Measurements from ENCODE around the gene CPE. TPM values are rescaled to one million over a fixed set of nuclear protein-coding genes. Genes with fewer than 3 reads are reported as not detected.

The CPE gene
- total and polyA plus RNA-seq, 2 of the 4 experiments (the other 2 are of a cell fraction) = 3.6 to 13.5 TPM

DNA sequence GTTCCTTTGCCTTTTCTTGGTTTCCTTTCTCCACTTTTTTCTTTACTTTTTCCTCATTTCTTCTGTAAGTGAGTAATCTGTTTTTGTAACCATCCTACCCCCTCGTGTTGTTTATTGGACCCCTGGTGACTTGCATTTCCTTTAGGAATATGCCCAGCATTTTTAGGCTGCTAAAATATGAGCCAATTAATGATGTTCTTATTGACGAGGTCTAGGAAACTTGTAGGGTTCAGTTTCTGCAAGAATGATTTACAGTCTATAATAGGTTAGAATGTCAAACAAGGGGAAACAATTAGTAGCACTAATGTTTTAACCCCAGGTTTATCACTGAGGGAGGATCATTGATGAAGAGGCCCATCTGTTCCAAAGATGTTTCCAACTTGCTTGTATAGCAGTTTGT lies 79.0 kb downstream of the CPE start:
- Histone ChIP-seq H2BK15ac (ENCODE audit: low read depth, low read length) (no peak overlapping the region), H3K14ac (replicated peaks; ENCODE audit: low read depth, low read length) (no peak overlapping the region), H3K27me3 (ENCODE audit: control insufficient read depth, insufficient read depth, low read length) (no peaks in the 10 kb centered on the region), H3K4ac (ENCODE audit: low read depth, low read length) (no peak overlapping the region), H2AFZ (replicated peaks; ENCODE audit: low read length, poor library complexity) (no peak overlapping the region), H4K91ac (ENCODE audit: insufficient read depth, low read depth, low read length) (no peak overlapping the region), H3K9me3 (ENCODE audit: control insufficient read depth, insufficient read depth, low read length) (no peaks in the 10 kb centered on the region), H3K4me3 (ENCODE audit: insufficient read depth, low read depth, low read length) (no peak overlapping the region), H2BK120ac (ENCODE audit: low read depth, low read length) (no peak overlapping the region), H3K4me2 (ENCODE audit: low read depth, low read length) (no peak overlapping the region), H2BK5ac (ENCODE audit: low read depth, low read length, poor library complexity, severe bottlenecking) (no peak overlapping the region), H2BK20ac (ENCODE audit: low read depth, low read length) (no peak overlapping the region), H3K79me1 (ENCODE audit: low read depth in 1 of 2, low read length in 2 of 2) (no peaks in the 10 kb centered on the region), H4K8ac (ENCODE audit: low read depth in 2 of 2, low read length in 2 of 2) (no peak overlapping the region), H2AK9ac (replicated peaks; ENCODE audit: low read depth, low read length, poor library complexity) (no peak overlapping the region), H3K36me3 (ENCODE audit: control insufficient read depth, insufficient read depth, low read length) (no peaks in the 10 kb centered on the region), H4K5ac (ENCODE audit: low read depth, low read length) (no peak overlapping the region), H3K23ac (ENCODE audit: low read depth, low read length) (no peak overlapping the region), H3K56ac (ENCODE audit: extremely low read depth, insufficient read depth, low read length) (no peak overlapping the region), H3K9me1 (ENCODE audit: insufficient read depth, low read length) (no peaks in the 10 kb centered on the region), H2AK5ac (ENCODE audit: low read depth, low read length) (no peak overlapping the region), H3K4me1 (ENCODE audit: control insufficient read depth, insufficient read depth, low read length) (no peaks in the 10 kb centered on the region; the same call in 1 of the 2 replicates), H3K18ac (ENCODE audit: low read depth, low read length) (no peak overlapping the region), H3K9ac (ENCODE audit: low read depth, low read length) (no peak overlapping the region), H4K20me1 (ENCODE audit: insufficient read depth, low read length) (no peaks in the 10 kb centered on the region), H3K27ac (ENCODE audit: insufficient read depth, low read length) (no peak overlapping the region)
- no peak for DNase-seq
- intact Hi-C loops (cut with micrococcal nuclease) = no loop called here
- whole genome bisulfite sequencing, 2 experiments (ENCODE audit: extremely low coverage in 2 of 2, insufficient read length in 1 of 2) = no CpG with 5 or more reads among the region's 2 CpGs
- dilution Hi-C loops (cut with HindIII; ENCODE audit: low sequenced_read_pairs, unreplicated experiment) = loop anchor here (25.0 kb wide), 1 partner anchor 320 kb away; no protein-coding TSS in a partner anchor
- BruUV-seq (replicated peaks) = no TSS peak
- CTCF ChIA-PET = no interaction called here
- in situ Hi-C loops (cut with MboI; ENCODE audit: low sequenced_read_pairs) = no loop called here
- ATAC-seq (ENCODE audit: low read depth) = no peak
- POLR2A ChIA-PET (ENCODE audit: unreplicated experiment) = no interaction called here
- no peak for TF ChIP-seq MXI1 (IDR thresholded peaks at IDR 0.05; ENCODE audit: borderline replicate concordance, low read depth, low read length)
- no peak for TF ChIP-seq BHLHE40 (IDR thresholded peaks at IDR 0.05; ENCODE audit: low read depth, low read length)
- no peak for TF ChIP-seq MAZ (IDR thresholded peaks at IDR 0.05; ENCODE audit: borderline replicate concordance, low read depth, low read length)
- TF ChIP-seq CHD1 (IDR thresholded peaks at IDR 0.05; ENCODE audit: low read depth, low read length) = no peak
- TF ChIP-seq, protein P1, sequence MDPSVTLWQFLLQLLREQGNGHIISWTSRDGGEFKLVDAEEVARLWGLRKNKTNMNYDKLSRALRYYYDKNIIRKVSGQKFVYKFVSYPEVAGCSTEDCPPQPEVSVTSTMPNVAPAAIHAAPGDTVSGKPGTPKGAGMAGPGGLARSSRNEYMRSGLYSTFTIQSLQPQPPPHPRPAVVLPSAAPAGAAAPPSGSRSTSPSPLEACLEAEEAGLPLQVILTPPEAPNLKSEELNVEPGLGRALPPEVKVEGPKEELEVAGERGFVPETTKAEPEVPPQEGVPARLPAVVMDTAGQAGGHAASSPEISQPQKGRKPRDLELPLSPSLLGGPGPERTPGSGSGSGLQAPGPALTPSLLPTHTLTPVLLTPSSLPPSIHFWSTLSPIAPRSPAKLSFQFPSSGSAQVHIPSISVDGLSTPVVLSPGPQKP (IDR thresholded peaks at IDR 0.05; ENCODE audit: borderline replicate concordance, low read depth, low read length) = no peak
- TF ChIP-seq, protein P2, sequence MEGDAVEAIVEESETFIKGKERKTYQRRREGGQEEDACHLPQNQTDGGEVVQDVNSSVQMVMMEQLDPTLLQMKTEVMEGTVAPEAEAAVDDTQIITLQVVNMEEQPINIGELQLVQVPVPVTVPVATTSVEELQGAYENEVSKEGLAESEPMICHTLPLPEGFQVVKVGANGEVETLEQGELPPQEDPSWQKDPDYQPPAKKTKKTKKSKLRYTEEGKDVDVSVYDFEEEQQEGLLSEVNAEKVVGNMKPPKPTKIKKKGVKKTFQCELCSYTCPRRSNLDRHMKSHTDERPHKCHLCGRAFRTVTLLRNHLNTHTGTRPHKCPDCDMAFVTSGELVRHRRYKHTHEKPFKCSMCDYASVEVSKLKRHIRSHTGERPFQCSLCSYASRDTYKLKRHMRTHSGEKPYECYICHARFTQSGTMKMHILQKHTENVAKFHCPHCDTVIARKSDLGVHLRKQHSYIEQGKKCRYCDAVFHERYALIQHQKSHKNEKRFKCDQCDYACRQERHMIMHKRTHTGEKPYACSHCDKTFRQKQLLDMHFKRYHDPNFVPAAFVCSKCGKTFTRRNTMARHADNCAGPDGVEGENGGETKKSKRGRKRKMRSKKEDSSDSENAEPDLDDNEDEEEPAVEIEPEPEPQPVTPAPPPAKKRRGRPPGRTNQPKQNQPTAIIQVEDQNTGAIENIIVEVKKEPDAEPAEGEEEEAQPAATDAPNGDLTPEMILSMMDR (conservative IDR thresholded peaks at IDR 0.05; ENCODE audit: low read depth, low read length) = no peak
- no peak for TF ChIP-seq POLR2A (IDR thresholded peaks at IDR 0.05; ENCODE audit: low read depth, low read length)
- no peak for TF ChIP-seq RFX5 (IDR thresholded peaks at IDR 0.05; ENCODE audit: low read depth, low read length)
- TF ChIP-seq RAD21 (IDR thresholded peaks at IDR 0.05; ENCODE audit: low read length) = no peak
- TF ChIP-seq, protein P3, sequence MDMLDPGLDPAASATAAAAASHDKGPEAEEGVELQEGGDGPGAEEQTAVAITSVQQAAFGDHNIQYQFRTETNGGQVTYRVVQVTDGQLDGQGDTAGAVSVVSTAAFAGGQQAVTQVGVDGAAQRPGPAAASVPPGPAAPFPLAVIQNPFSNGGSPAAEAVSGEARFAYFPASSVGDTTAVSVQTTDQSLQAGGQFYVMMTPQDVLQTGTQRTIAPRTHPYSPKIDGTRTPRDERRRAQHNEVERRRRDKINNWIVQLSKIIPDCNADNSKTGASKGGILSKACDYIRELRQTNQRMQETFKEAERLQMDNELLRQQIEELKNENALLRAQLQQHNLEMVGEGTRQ (IDR thresholded peaks at IDR 0.05; ENCODE audit: low read depth, low read length) = no peak
- TF ChIP-seq SMC3 (IDR thresholded peaks at IDR 0.05; ENCODE audit: low read depth, low read length) = no peak
- TF ChIP-seq MAFK (IDR thresholded peaks at IDR 0.05; ENCODE audit: low read depth, low read length) = no peak
- no peak for TF ChIP-seq CEBPB (IDR thresholded peaks at IDR 0.05; ENCODE audit: low read depth, low read length)
- TF ChIP-seq RCOR1 (IDR thresholded peaks at IDR 0.05; ENCODE audit: insufficient replicate concordance, low read length) = no peak
- TF ChIP-seq FOS (IDR thresholded peaks at IDR 0.05; ENCODE audit: low read depth, low read length) = no peak
- no peak for TF ChIP-seq NFE2L2 (IDR thresholded peaks at IDR 0.05; ENCODE audit: low read depth, low read length)
